ENCODE data around the gene TMEM273. TPM values are rescaled to one million over a fixed set of nuclear protein-coding genes. Genes with fewer than 3 reads are reported as not detected.

TMEM273 gene
- total and polyA plus RNA-seq, 8 donors, result 5.5 to 46.9 (median 7.0) TPM

GRCh38 chr10:49118430-49119074 is 69.6 kb downstream of the TMEM273 start:
- intact Hi-C loops (cut with DNase I), result no loop called here
- DNase-seq (no peak), ATAC-seq (no peak)
- no peaks in the 10 kb centered on the region for H3K36me3 ChIP-seq
- H3K4me1 ChIP-seq, result peaks cover 0 to 11% of the 10 kb centered on the region in 2 donors
- TF ChIP-seq, protein P1, sequence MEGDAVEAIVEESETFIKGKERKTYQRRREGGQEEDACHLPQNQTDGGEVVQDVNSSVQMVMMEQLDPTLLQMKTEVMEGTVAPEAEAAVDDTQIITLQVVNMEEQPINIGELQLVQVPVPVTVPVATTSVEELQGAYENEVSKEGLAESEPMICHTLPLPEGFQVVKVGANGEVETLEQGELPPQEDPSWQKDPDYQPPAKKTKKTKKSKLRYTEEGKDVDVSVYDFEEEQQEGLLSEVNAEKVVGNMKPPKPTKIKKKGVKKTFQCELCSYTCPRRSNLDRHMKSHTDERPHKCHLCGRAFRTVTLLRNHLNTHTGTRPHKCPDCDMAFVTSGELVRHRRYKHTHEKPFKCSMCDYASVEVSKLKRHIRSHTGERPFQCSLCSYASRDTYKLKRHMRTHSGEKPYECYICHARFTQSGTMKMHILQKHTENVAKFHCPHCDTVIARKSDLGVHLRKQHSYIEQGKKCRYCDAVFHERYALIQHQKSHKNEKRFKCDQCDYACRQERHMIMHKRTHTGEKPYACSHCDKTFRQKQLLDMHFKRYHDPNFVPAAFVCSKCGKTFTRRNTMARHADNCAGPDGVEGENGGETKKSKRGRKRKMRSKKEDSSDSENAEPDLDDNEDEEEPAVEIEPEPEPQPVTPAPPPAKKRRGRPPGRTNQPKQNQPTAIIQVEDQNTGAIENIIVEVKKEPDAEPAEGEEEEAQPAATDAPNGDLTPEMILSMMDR (IDR thresholded peaks at IDR 0.05), result no peak
- H3K9me3 ChIP-seq, result no peaks in the 10 kb centered on the region
- H3K4me3 ChIP-seq, result no peak overlapping the region
- H3K27me3 ChIP-seq, result peaks cover 0 to 23% of the 10 kb centered on the region in 2 donors
- no peak overlapping the region for H3K27ac ChIP-seq

DNA sequence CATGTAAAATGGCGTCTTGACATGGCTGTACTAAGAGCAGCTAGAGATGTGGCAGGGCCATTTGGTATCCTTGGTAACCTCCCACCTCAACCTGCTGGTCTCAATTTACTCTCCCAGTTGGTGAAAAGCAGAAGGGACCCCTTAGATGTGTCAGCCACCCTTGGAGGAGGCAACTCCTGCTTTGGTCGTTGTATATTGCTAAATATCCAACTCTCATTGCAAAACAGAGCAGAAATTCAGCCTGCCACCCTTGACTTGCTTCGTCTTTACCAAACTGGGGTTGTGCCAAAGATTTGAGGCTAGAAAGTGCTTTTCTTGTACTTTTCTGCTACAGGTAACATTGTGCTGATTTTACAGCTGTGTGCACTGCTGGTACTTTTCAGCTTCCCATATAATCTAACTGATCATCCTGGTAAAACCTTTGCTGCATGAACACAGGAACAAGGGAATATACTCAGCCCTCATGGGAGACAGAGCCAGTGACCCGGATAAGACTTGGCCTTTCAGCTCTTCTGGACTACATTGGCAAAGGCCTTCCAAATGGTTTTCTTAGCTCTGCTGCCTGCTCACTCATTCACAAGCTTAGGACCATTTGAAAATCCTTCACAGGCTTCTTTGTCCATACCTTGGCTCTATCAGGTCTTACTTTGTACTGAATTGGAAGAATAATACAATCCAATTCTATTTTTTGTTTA is 70.7 kb downstream of the TMEM273 start:
- DNase-seq (no peak), ATAC-seq (no peak)
- TF ChIP-seq, protein P1 (IDR thresholded peaks at IDR 0.05), result no peak
- Histone ChIP-seq H3K9me3 (no peaks in the 10 kb centered on the region), H3K36me3 (no peaks in the 10 kb centered on the region), H3K4me1 (peaks cover 0 to 11% of the 10 kb centered on the region in 2 donors), H3K4me3 (no peak overlapping the region), H3K27me3 (peaks cover 0 to 23% of the 10 kb centered on the region in 2 donors), H3K27ac (no peak overlapping the region)
- intact Hi-C loops (cut with DNase I), result no loop called here

DNA sequence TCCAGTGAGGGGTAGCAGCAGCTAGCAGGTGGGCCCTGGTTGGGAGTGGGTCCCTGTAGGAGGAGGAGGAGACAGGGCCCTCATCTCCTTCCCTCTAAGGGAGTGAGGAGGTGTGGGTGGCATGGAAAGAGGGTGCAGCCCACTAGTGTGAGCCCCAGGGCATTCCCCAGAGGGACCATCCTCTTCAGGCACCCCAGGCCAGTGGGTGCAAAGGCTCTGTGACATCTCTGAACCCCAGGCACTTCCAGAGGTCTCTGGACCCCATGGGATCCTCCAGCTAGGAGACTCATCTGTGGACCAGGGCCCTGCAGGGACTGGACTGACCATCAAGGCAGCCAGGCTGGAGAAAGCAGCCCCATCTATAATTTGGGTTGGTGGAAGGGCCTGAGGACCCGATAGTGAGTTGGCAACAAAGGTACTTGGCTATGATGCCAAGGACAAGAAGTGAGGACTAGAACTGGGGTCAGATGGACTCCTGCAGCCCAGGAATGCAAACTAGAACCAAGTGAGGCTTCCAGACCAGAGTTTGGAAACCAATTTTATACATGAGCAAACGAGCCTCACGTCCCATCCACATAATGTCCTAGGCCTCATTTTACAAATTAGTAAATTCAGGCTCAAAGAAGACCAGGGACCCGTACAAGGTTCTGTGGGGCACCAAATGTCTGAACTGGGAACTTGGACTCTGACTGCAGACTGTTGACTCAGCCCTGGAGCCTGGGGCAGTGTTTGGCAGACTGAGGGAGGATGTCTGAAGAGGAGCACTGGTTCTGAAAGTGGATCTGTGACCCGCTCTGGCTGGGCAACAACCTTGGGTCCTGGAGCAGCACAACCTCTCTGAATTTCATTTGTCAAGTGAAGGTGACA is 71.4 kb downstream of the TMEM273 start:
- Histone ChIP-seq H3K9me3 (no peaks in the 10 kb centered on the region), H3K4me1 (peaks cover 0 to 11% of the 10 kb centered on the region in 2 donors), H3K27ac (no peak overlapping the region), H3K36me3 (no peaks in the 10 kb centered on the region), H3K4me3 (no peak overlapping the region), H3K27me3 (peaks cover 0 to 23% of the 10 kb centered on the region in 2 donors)
- intact Hi-C loops (cut with DNase I), result no loop called here
- DNase-seq (no peak), ATAC-seq (no peak)
- TF ChIP-seq, protein P1 (IDR thresholded peaks at IDR 0.05), result no peak

GRCh38 chr10:49115796-49116508 is 72.2 kb downstream of the TMEM273 start:
- intact Hi-C loops (cut with DNase I), result no loop called here

More at GRCh38 chr10:49115796-49116508, 72.2 kb downstream of the TMEM273 start:
- ATAC-seq (no peak), DNase-seq (no peak)
- TF ChIP-seq, protein P1 (IDR thresholded peaks at IDR 0.05), result no peak
- H3K4me3 ChIP-seq, result no peak overlapping the region
- peaks cover 0 to 11% of the 10 kb centered on the region in 2 donors for H3K4me1 ChIP-seq
- no peak overlapping the region for H3K27ac ChIP-seq
- H3K27me3 ChIP-seq, result peaks cover 0 to 23% of the 10 kb centered on the region in 2 donors
- H3K36me3 ChIP-seq, result no peaks in the 10 kb centered on the region
- no peaks in the 10 kb centered on the region for H3K9me3 ChIP-seq

All from left lung (tissue), 10 donors.